Measurements from ENCODE around the gene ADSS1. TPM values are rescaled to one million over a fixed set of nuclear protein-coding genes. Genes with fewer than 3 reads are reported as not detected.

Gene ADSS1
- total RNA-seq (2022; extraction: Qiagen RNA extraction; ENCODE audit: low read depth) = 5.4 to 8.0 TPM (median 6.4 TPM) in 5 replicates

DNA sequence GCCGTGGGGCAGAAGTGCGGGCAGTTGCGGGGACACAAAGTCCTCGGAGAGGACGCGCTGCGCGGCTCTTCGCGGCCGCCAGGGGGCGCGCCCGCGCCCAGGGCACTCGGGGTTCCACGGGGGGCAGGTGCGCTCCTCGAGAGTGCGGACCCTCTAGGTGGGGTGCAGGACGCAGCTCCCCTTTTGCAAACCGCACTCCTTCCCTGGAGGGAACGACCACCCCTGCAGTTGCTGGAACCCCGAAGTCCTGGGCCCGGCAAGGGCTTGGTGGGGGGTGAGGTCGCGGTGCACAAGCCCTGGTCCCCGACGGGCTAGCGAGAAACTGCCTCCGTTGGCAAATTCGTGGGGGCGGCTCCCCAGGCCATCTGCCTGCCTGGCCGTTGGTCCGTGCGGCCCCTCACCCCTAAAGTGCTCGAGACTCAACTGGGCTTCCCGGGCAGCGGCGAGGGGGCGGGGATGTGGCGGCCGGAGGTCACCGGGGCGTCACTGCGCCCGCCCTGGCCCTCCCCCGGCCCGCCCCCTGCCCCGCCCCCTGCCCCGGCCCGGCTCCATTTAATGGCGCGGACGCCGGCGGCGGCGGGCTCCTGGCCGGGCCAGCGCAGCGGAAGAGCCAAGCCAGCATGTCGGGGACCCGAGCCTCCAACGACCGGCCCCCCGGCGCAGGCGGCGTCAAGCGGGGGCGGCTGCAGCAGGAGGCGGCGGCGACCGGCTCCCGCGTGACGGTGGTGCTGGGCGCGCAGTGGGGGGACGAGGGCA, at the start of gene ADSS1:
TSS of gene ADSS1 (plus strand) at position 579 of the 756 bp plus-strand sequence. CDS start at position 621, 42 bp downstream.

GRCh38 chr14:104689109-104689880, 34.7 kb upstream of the ADSS1 start, which contains the start of gene INF2:
Gene INF2, plus strand, starts transcription at chr14:104689618. Its CDS starts 11,748 bp downstream, at chr14:104701366.

GRCh38 chr14:104752735-104753527, 28.9 kb downstream of the ADSS1 start, which contains the start of gene SIVA1:
Gene SIVA1, plus strand, starts transcription at chr14:104753147. Its CDS starts 55 bp downstream, at chr14:104753202.

DNA sequence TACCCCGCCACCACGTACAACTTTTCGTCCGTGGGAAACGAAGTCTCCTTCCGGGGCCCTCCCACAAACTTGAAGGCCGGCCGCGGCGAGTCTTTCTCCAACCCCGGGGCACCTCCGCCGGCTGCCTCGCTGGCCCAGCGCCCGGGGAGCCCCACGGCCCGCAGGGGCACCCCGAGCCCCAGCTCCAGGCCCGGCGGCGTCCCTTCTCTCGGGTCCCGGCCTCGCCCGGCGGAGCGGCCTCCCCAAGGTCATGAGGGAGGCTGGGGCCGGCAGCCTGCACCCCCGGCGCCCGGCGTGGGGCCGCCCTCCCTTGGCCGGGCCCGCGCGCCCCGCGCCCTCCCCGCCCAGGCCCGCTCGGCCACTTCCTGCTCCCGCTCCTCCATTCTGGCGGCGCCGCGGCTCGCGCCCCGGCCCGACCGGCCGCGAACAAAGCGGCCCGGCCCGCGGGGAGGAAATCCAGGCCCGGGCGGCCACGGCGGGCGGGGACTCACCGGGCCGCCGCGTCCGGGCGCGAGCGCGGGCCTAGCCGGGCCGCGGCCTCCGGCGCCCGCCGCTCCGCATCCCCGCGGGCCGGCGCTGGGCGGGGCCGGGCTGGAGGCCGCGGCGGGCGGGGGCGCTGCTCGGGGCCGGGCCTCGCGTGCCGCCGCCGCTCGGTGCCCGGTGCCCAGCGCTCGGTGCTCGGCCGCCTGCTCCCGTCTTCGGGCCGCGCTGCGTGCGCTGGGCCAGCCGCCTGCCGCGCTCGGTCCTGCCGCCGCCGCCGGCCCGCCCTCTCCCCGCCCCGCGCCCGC, 71.2 kb downstream of the ADSS1 start, which contains the start of gene AKT1:
TSS of gene AKT1 (minus strand) at position 756 of the 788 bp plus-strand sequence. CDS start 3,105 bp downstream, outside the sequence.

Other genes starting within 250 kb of the ADSS1 start
- not detected in 5 replicates for gene C14orf180, start 144.5 kb upstream of the ADSS1 start, total RNA-seq (2022; extraction: Qiagen RNA extraction; ENCODE audit: low read depth)
- 0.10 to 0.52 TPM (median 0.29 TPM) in 5 replicates for gene TMEM179, start 119.5 kb upstream of the ADSS1 start, total RNA-seq (2022; extraction: Qiagen RNA extraction; ENCODE audit: low read depth)
- gene INF2, start 34.6 kb upstream of the ADSS1 start, total RNA-seq (2022; extraction: Qiagen RNA extraction; ENCODE audit: low read depth) = 83.3 to 149 TPM (median 135 TPM) in 5 replicates
- gene SIVA1, start 28.9 kb downstream of the ADSS1 start, total RNA-seq (2022; extraction: Qiagen RNA extraction; ENCODE audit: low read depth) = 145 to 215 TPM (median 170 TPM) in 5 replicates
- gene AKT1, start 71.5 kb downstream of the ADSS1 start, total RNA-seq (2022; extraction: Qiagen RNA extraction; ENCODE audit: low read depth) = 85.1 to 117 TPM (median 103 TPM) in 5 replicates
- gene ZBTB42, start 76.9 kb downstream of the ADSS1 start, total RNA-seq (2022; extraction: Qiagen RNA extraction; ENCODE audit: low read depth) = 2.5 to 3.7 TPM (median 3.0 TPM) in 5 replicates
- gene CEP170B, start 141.0 kb downstream of the ADSS1 start, total RNA-seq (2022; extraction: Qiagen RNA extraction; ENCODE audit: low read depth) = 19.3 to 26.4 TPM (median 23.0 TPM) in 5 replicates
- gene PLD4, start 200.7 kb downstream of the ADSS1 start, total RNA-seq (2022; extraction: Qiagen RNA extraction; ENCODE audit: low read depth) = 0.05 to 0.17 TPM (median 0.10 TPM) in 4 of 5 replicates, not detected in the other

All from A549 treated with DMSO at 1 μM for 4 hours (cell line).